Eye (tissue), 1 donor: Measurements from ENCODE around the gene SMYD2.
"Not testable (repeated sequence)": the region's sequence is repeated elsewhere in the genome, so short reads cannot be mapped to it uniquely, and the experiment has no call there.

Experiments used
- DNase-seq: peaks from one replicate; pipeline ENCODE4 v3.0.0-alpha.2; 2015

The SMYD2 gene

DNA sequence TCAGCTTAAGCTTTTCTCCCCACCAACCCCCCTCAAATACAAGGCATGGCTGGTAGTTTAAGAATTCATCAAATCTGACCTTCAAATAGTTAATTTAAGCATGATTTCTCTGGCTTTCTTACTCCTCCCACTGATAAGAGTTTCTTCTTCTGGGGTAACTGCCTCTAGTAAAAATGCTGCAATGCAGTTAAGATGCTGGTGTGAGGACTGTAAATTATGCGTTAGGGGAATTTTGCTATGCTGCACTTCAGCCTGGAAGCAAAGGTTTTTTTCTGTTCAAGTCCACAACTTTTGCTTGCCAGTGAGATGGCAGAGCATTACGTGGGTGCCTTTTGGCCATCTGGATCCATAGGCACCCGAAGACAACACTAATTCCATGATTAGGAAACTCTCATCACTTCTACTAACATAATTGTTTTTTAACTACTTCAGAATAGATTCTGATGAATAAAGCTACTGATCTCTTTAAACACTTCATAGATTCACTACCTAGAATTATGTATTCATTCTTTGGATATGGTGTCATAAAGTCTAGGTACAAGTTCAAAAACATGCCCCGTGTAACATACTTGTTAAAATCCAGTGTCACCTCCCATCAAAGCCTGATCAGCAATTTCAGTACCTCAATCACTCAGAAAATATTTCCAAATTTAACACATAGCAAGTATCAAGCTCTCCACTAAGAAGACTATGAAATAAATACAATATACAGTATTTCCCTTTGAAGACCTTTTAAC is 8.8 kb upstream of the SMYD2 start:
- no peak for DNase-seq

DNA sequence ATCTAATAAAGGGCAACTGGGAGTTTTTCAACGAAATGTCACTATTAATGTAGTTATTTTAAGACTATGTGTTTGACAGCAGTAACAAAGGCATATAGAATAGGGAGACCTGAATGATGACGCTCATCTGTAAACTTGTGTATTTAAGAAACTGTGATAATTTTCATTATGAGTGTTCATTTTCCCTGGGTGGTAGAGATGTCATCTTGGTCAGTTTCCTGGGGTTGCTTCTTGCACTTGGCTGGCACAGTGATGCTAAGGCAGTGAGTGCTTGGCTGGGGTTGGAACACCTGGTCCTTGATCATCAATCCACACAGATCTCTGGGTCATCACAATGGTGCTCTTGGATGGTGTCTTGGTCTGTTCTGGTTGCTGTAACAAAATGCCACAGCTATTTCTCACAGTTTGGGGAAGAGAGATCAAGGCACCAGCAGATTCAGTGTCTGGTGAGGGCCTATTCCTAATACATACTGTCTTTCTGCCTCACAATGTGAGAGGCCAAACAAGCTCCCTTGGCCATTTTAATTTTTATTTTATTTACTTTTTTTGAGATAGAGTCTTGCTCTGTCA is 7.9 kb upstream of the SMYD2 start:
- DNase-seq, result no peak

DNA sequence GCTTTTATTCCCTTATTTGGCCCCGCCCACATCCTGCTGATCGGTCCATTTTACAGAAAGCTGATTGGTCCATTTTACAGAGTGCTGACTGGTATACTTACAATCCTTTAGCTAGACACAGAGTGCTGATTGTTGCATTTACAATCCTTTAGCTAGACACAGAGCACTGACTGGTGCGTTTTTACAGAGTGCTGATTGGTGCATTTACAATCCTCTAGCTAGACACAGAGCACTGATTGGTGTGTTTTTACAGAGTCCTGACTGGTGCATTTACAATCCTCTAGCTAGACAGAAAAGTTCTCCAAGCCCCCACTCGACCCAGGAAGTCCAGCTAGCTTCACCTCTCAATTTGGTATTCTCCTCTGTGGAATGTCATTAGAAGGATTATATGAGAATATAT is 5.3 kb upstream of the SMYD2 start:
- not testable (repeated sequence) for DNase-seq

DNA sequence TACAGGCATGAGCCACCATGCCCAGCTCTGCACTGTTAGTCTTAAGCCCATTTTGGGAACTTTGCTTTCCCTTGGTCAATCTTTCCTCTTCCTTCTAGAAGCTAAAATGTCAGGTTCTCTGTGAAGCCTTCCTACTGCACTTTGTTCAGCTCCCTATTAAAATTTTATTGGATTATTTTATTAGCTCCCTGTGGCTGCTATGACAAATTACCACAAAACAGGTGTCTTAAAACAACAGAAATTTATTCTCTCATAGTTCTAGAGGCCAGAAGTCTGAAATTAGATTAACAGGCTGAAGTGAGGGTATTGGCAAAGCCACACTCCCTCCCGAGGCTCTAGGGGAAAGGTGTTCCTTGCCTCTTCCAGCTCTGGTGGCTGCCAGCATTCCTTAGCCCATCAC is 4.2 kb upstream of the SMYD2 start:
- no peak for DNase-seq

DNA sequence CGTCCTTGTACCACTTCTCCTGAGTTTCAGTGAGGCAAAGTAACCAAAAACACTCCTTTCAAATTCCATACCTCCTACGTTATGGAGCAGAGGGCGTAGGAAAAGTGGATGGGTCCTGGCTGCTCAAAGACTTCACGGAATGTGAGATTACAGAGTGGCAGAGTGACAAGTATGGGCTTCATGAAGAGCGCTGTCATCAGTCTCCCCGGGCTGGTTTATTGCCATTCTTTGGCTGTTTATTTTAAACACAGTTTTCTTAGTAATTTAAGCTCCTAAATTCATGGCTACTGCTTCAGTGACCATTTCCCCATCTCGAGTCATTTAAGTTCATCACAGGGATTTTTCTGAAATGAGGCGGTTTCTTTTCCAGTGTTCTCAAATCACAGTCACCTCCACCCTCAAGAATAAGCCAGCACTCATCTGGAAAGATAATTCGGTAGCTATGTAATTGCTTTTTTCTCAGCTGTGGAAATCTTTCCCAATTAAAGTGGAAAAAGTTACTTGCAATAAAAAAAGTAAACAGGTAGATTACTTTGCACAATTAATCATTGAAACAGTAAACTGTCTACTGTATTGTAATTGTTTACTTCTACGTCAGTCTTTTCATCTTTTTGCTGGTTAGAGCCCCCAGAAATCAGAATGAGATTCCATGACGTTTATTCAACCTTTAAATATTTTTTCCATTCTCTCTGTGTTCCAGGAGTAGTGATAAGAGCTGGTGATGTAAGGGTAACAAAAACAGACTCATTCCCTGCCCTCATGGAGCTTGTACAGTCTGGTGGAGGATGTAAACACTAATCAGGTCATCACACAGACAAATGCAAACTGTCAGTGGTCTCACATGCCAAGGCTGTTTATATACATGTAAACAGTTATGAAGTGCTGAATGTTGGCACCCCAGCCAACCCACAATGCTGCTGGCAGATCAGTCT is 3.0 kb upstream of the SMYD2 start:
- no peak for DNase-seq

DNA sequence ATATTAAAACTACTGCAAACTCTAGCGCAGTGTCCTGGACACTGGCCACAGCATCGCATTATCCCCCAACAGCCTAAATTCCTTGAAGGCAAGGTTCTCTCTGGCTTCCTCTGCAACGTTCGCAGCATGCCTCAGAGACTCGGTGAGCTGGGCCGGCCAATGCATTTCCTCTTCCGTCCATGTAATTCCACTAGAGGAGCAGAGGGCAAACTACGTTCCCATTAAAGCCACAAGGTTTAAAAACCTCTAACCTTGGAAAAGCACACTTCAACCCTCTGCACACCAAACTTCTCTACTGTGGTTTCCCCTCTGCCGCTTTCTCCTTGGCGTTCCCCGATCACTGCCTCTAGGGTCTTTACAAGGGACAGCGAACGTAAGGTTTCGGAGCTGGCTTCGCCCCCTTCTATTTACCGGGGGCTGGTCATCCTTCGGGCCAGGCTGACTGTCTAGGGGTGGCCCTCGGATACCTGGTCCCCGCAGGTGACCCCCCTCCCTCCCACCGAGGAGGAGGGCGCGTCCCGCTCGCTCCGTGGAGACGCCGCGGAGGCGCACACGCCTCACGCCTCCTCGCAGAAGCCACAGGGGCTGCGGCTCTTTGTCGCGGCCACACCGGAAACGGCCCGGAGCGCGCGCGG is 456 bp upstream of the SMYD2 start:
- peak; percentile 84 for DNase-seq

DNA sequence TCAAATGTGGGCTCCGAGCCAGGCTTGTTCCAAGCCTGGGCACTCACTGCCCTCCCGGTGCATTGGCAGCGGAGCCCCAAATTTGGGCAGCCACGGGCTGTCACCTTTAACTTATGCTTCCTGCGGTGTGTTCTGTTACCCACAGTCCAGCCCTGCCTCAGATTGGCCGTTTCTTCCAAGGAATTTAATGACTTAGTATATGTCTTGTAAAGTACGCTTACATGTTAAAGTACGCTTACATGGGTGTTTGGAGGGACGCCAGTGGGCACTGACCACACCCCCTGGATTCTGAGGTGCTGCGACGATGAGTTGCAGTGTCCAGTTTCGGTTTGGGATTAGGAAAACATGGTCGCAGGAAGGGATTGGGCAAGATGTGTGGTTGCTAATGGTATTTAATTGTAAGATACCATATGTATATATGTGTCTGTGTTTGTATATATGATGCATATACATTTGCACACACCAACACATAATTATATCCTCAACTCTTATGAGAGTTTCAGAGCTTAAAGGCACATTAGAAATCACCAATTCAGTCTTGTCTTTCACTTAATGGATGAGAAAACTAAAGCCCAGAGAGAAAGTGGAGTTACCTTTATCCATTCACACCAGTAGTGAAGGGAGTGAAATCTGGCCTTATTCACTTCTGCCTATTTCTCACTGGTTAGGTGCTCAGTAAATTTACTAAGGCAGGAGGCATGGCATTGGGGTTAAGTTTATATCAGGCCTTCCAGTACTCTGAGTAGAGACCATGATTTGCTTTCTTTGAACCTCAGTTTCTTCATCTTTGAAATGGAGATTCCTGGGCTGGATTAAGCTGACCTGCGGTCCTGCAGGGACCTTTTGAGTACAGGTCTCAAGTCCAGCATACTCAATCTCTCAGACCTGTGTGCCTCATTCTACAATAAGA is 1.0 kb downstream of the SMYD2 start:
- no peak for DNase-seq

DNA sequence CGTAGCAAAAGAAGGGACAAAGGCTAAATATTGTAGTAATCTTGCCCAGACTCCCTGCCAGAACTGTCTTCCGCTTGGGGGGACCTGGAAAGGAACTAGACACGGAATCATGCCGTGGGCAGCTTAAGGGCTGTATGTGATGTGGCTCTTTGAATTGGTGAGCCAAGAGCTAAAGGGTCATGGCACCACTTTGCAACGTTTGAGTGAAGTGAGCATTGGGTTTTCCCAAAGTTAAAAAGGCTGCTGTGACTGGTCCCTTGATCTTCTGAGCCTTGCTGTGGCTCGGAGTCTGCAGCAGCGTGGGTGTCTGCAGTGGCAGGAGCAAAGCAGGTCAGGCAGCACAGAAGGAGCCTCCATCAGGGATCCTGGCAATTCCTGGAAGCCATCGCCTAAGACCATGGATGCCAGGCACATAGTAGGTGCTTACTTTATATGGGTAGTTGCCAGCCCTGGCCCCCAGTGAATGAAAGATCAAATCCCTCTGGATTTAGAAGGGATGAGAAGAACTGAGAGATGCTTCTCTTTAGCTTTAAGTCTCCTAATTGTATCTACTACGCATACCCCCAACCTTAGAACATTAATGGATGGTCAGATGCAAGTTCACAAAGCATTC is 1.8 kb downstream of the SMYD2 start:
- no peak for DNase-seq

DNA sequence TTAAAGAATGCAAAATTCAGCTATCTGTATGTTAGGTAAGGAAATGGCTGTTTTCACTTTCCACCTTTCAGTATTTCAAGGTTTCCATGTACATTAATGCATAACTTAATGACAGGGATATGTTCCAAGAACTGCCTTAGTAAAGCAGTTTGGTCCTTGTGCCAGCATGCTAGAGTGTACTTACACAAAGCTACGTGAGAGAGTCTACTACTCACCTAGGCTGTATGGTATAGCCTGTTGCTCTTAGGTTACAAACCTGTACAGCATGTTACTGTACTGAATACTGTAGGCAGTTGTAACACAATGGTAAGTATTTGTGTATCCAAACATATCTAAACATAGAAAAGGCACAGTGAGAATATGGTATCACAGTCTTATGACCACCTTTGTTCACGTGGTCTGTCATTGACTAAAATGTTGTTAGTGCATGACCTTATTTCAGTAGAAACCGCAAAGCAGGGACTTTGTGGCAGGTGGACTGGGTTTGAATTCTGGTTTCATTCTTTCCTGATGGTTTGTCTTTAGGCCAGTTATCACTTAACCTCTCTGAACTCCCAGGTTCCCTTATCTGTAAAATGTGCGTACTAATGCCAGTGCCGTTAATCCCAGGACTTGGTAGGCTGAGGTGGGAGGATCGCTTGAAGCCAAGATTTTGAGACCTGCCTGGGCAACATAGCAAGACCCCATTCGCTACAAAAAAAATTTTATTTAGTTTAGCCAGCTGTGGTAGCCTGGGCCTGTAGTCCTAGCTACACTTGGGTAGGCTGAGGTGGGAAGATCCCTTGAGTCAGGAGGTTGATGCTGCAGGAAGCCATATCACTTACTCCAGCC is 4.9 kb downstream of the SMYD2 start:
- DNase-seq, result no peak

DNA sequence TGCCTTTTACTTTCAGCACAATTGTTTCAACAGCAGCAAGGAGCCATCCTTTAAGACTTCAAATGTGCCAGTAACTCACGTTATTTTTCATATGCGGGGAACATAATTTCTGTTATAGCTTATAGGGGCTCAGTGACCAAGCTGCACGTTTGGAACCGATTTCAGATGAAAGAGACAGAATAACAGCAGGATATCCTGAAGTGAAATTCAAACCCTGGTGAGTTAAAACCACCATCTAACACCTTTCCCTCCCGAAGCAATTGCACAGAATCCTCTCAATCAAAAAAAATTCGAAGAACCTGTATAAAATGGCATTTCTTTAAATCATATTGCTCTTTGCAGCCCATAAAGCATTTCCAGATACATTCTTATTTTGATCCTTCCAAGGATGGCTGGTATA is 6.9 kb downstream of the SMYD2 start:
- no peak for DNase-seq

DNA sequence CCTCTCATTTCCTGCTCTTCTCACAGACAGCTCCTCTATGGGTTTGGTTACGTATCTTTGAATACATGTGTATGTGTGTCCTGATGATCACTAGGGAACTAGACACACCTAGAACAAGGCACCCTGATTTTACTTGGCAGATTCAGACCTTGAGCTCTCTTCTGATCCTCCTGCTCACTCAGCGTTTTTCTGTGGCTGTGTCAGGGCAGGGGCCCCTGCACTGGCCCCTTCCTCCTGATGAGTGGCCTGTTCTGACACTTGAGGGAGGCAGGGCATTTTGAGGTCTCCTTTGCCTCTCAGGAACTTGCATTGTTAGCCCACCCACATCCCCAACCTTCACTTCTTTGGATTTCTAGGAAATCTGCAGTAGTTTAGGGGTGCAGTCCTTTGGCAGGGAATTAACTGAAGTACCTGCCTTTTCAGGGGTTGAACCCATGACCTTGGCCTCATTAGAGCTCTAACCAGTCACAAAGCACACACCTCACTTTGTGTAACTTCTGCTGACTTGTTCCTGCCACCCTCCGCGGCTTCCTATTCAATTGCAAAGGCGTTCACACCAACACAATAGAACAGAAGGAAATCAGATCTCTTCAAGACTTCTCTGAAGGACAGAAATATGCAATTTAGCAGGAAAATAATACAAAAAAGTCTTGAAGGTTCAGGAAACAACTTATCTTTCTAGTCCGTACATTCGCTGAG is 8.8 kb downstream of the SMYD2 start:
- DNase-seq, result no peak

DNA sequence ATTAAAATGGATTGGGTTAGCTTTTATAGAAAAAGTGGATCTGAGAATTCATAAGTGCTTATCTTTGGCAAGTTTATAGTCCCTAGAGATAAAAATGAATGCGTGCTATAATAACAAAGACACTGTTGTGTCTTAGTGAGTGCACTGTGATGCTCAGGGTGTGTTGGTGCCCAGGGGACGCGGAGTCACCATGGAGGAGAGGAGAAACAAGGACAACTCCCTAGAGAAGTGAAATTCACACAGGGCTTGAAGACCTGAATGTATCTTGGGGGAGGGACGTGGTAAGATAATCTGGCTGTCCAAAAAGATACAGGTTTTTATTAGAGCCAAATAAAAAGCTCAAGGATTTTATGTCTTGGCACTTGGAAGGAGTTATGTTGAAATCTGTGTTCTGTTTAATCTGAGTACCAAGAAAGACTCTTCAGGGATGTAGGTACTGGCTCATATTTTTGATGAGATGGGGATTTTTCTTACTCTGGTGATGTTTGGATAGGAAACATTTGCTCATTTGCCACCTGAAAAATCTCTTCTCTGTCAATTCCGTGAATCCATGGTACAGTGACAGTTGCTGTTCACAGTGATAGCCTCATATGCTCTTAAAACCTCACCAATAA is 9.6 kb downstream of the SMYD2 start:
- no peak for DNase-seq

DNA sequence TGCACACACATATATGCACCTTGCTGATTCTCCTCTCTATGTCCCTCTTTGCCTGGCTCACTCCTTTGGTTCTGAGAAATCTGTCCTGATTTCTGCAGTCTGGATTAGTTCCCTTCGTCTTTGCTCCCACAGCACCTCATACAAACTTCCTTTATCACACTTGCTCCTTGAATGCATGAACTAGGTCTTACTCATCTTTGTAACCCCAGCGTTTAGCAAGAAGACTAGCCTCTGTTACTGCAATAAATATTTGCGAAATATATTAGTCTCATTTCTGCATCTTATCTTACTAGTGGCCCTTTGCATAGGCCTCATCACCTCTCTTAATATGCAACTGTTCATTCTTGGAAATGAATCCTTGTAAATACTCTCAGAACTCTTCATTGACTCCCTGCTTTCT is 11.4 kb downstream of the SMYD2 start:
- DNase-seq, result no peak

DNA sequence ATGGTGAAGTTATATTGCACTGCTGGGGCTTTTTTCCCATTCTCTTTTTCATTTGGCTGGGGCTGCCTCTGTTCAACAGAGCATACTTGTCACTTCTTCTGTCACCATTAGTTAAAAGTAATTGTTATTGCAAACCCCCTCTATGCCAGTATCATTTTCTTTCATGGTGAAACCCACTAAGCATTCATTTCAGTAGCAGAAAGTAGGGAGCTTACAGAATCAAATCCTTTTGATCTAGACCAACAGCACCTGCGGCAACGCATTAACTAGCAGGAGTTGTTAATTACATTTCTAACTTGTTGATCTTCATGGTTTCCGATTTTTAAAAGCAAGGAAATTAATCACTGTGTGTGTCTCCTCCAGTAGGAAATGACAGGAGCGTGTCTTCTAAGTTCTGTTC is 15.0 kb downstream of the SMYD2 start:
- no peak for DNase-seq

DNA sequence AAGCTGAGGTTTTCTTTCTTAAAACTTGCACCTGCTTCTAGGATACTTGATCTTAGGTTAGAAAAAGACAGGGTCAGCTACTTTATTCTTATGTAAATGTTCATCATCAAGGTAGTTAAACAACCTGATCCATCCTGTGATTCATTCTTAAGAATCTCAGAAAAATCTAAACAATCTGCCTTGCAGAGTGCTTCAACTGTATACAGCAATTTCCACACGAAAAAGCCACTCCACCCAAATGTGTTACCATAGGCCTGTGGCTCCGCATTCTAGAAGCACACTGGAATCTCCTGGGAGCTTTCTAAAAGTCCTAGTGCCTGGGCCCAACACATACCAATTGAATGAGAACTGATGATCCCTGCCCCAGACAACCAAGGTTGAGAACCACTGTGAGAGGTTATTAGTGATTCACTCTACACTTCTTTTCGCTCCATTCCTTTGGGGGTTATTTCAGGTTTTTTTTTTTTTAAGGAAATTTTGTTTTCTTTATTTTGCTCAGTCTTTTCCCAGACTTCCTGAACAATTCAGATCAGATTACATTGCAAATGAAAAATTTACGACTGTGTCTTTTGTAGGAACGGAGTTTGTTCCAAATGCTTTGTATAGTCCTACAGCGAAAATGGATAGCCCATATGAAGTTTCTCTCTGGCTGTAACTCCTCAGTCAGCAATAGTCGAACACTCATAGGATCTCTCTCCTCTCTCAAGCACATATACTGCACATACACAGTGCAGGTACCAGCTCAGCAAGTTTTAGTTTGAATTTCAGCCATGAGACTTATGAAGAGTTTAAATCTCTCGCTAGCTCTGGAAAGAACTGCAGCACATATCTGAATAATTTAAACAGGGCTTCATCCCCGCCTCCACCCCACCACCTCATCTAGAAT is 16.1 kb downstream of the SMYD2 start:
- DNase-seq, result no peak

DNA sequence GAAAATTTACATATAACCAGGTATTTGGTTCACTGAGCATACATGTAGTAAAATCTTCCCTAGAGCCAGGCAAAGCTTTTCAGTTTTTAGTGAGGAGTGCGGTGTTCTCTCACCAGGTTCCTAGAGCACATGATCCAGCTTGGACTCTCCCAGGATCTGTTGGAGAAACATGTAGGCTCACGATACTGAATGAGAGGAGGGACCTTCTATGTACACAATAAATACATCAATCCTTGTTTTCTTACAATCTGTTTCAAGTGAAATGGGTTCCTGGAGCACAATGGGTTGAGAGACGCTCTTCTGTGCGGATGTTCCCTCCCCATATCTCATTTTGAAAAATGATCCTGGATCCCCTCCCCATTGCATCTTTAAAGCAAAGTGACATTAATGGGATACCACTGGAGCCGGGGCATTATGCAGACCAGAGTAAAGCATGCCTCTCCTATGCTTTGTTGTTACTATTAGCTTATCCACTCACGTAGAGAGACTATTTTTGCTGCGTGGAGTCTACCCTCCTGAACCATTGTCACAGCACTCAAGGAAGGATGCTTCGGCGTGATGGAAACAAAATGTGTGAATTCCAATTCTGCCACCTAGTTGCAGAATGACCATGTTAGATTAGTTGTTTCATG is 19.3 kb downstream of the SMYD2 start:
- DNase-seq, result no peak

DNA sequence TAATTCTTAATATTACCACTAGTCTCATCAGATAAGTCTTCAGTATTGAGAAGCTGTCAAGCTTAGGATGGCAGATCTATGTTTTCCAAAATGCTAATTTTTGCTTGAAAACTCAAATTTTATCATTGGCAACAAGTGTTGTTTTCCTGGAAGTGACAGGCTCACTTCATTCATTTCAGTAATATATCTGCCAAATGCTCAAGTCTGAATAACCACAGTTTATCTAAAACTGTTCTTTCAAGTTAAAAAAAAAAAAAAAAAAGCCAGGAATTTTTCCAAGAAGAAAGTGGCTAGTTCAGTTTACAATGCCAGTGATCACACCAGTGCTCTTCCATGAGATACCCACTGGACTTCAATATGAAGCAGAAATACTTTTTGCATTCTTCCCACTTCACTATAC is 20.6 kb downstream of the SMYD2 start:
- no peak for DNase-seq
